Stomach (tissue), 9 donors: ENCODE results near the gene HIF1AN. TPM values are rescaled to one million over a fixed set of nuclear protein-coding genes. Genes with fewer than 3 reads are reported as not detected.

Experiments used
- DNase-seq, 2 donors: peaks; one replicate each; pipeline versions ENCODE4 v3.0.0 to v3.0.0-alpha.2; 2013 to 2019
- H3K27ac ChIP-seq, 5 donors: fragments of 200-600 bp in 4 of 5; sonication (generic) in 4 of 5; one replicate each; pipeline ENCODE4 v1.5.1; 2013 to 2019; ENCODE audit warnings: mild to moderate bottlenecking in 1 of 5, moderate library complexity in 1 of 5
- H3K27me3 ChIP-seq, 3 donors: fragments of 200-600 bp; sonication (generic); one replicate each; pipeline ENCODE4 v1.5.1; 2017 to 2019; ENCODE audit warnings: mixed run types in 1 of 3
- H3K36me3 ChIP-seq, 4 donors: fragments of 200-600 bp; sonication (generic); 1 replicate in 3 of 4; 2 replicates in 1 of 4; pipeline ENCODE4 v1.5.1; 2016 to 2019
- H3K4me1 ChIP-seq, 4 donors: fragments of 200-600 bp; sonication (generic); one replicate each; pipeline ENCODE4 v1.5.1; 2016 to 2019
- H3K4me3 ChIP-seq, 4 donors: fragments of 200-600 bp; sonication (generic) in 3 of 4; one replicate each; pipeline ENCODE4 v1.5.1; 2016 to 2019; ENCODE audit warnings: mild to moderate bottlenecking in 1 of 4
- H3K9me3 ChIP-seq, 4 donors: fragments of 200-600 bp; sonication (generic); one replicate each; pipeline ENCODE4 v1.5.1; 2016 to 2019
- EP300 ChIP-seq: sonication (generic); formaldehyde crosslinking; IDR thresholded peaks from one replicate; pipeline ENCODE4 v1.6.1; 2017; ENCODE audit warnings: antibody characterized with exemption
- POLR2A ChIP-seq, 4 donors: fragments of 450-650 bp; IDR thresholded peaks; one replicate each; pipeline ENCODE4 v1.6.1; 2016; ENCODE audit warnings: antibody characterized with exemption in 4 of 4, control low read depth in 2 of 4, mild to moderate bottlenecking in 1 of 4, moderate library complexity in 1 of 4
- POLR2AphosphoS5 ChIP-seq, 3 donors: sonication (generic); formaldehyde crosslinking; IDR thresholded peaks; one replicate each; pipeline ENCODE4 v1.6.1; 2016; ENCODE audit warnings: antibody characterized with exemption in 3 of 3
- WGBS, 5 donors: extraction: QIAGEN DNeasy Blood & Tissue Kit in 3 of 5; methylation state at CpG; one replicate each; pipeline versions ENCODE4 v1.1.5 to v1.1.7; 2013 to 2018; 5-methylcytosine and 5-hydroxymethylcytosine counted together
- intact Hi-C: fragments of 100-400 bp; cut with DNase I; formaldehyde crosslinking; loops from one replicate; pipeline ENCODE4 v1.15.1; 2023; ENCODE audit warnings: low total_unique reads
- polyA plus RNA-seq, 3 donors: library from polyadenylated mRNA; stranded (reverse); fragments of 200-250 nt; gene quantifications; one replicate each; pipeline ENCODE4 v1.2.3, GENCODE V29; 2013
- total RNA-seq, 5 donors: library from RNA; depleted of rRNA; stranded (reverse); fragments of >200 nt; gene quantifications; one replicate each; pipeline versions ENCODE4 v1.1.0 to v1.2.3, GENCODE V29; 2014 to 2016
- TF ChIP-seq, protein P1 (sequence below), 7 experiments: fragments of 450-650 bp in 4 of 7; fragments of 200-600 bp in 3 of 7; sonication (generic) in 3 of 7; IDR thresholded peaks; one replicate each; pipeline ENCODE4 v1.5.1; 2016 to 2019; ENCODE audit warnings: antibody characterized with exemption in 7 of 7, control low read depth in 2 of 7, mild to moderate bottlenecking in 1 of 7
- donor health status: healthy with polysubstance abuse.
- donor health status: Bipolar disorder and iron deficiency.
- donor health status: healthy.

HIF1AN gene
- total and polyA plus RNA-seq, 8 donors: 3.2 to 19.6 (median 6.3) TPM

DNA sequence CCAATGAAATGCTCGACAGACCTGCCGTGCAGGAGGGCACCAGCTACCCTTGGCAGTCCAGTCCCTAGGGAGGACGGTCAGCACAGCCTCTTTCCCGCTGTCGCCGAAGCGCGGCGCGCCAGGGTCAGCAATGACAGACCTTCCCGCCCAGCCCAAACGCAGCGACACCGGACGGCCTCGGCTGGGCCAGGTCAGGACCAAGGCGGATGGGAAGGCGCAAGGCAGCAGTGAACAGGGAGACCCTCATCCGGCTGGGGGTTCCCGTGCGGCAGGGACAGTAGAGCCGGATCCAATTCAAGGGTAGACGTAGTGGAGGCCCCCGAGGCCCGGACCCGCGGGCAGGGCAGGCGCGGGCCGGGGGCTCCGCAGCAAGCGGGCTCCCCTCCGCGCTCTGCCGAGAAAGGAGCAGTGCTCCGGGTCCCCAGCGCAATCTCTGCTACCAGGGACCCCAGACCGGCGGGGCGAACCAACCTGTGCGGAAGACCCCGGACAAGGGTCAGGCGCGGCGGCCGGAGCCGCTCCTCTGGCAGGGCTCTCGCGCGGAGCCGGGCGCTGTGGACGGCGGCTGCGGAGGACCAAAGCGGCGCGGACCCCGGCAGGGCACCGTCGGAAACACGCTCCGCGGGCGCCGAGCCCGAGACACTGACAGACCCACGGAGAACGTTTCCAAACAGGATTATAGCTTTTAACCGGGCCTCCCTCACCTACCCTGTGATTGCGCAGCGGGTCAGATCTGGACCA is 16.3 kb upstream of the HIF1AN start, which contains the start of gene SEC31B:
SEC31B (minus strand) TSS at position 551 of the 741 bp plus-strand sequence. CDS start 2,909 bp downstream, outside the sequence.
- Histone ChIP-seq H3K4me1 (peaks cover 13 to 21% (median 16%) of the 10 kb centered on the region in 4 donors), H3K36me3 (peaks cover 17 to 41% (median 36%) of the 10 kb centered on the region in 4 donors), H3K4me3 (peak within 1 kb of the TSS; percentile 50 to 59 (median 55)), H3K9me3 (no peaks in the 10 kb centered on the region), H3K27me3 (peaks cover 0 to 9% (median 9%) of the 10 kb centered on the region in 3 donors), H3K27ac (peak within 1 kb of the TSS in 2 of 5 donors; percentile 0 to 62)
- TF ChIP-seq, protein P1, sequence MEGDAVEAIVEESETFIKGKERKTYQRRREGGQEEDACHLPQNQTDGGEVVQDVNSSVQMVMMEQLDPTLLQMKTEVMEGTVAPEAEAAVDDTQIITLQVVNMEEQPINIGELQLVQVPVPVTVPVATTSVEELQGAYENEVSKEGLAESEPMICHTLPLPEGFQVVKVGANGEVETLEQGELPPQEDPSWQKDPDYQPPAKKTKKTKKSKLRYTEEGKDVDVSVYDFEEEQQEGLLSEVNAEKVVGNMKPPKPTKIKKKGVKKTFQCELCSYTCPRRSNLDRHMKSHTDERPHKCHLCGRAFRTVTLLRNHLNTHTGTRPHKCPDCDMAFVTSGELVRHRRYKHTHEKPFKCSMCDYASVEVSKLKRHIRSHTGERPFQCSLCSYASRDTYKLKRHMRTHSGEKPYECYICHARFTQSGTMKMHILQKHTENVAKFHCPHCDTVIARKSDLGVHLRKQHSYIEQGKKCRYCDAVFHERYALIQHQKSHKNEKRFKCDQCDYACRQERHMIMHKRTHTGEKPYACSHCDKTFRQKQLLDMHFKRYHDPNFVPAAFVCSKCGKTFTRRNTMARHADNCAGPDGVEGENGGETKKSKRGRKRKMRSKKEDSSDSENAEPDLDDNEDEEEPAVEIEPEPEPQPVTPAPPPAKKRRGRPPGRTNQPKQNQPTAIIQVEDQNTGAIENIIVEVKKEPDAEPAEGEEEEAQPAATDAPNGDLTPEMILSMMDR (IDR thresholded peaks at IDR 0.05): no peak
- no peak for TF ChIP-seq POLR2AphosphoS5 (IDR thresholded peaks at IDR 0.05)
- TF ChIP-seq EP300: no peak
- WGBS, 5 donors: 9 to 19% (median 11%) methylated on average over 29 to 72 of the region's 72 CpGs
- peak; percentile 46 to 60 for DNase-seq
- intact Hi-C loops: loop anchor here (10.0 kb wide), 1 partner anchor 85 kb away; no protein-coding TSS in a partner anchor

DNA sequence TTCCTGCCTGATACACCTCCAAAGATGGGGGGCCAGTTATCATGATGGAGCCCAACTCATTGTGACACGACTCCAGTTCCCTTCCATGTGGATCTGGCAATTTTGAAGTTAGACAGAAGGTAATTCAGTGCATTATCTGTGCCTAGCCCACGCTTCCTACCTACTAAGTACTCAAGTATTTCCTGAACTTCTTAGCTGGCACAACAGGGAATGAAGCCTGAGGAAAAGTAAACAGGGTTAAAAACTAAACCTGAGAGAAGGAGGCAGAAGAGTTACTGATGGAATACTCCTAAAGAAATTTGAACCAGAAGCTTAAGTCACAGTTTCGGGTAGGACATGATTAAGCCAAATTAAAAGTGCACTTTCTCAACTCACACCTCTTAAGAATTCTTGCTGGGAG is 14.9 kb upstream of the HIF1AN start:
- Histone ChIP-seq H3K27ac (no peak overlapping the region), H3K9me3 (no peaks in the 10 kb centered on the region), H3K4me3 (no peak overlapping the region), H3K36me3 (peaks cover 25 to 42% (median 40%) of the 10 kb centered on the region in 4 donors), H3K27me3 (peaks cover 0 to 9% (median 9%) of the 10 kb centered on the region in 3 donors), H3K4me1 (peaks cover 13 to 21% (median 16%) of the 10 kb centered on the region in 4 donors)
- intact Hi-C loops: no loop called here
- no peak for DNase-seq
- TF ChIP-seq, protein P1 (IDR thresholded peaks at IDR 0.05): no peak
- no peak for TF ChIP-seq POLR2AphosphoS5 (IDR thresholded peaks at IDR 0.05)
- TF ChIP-seq EP300: no peak
- TF ChIP-seq POLR2A (IDR thresholded peaks at IDR 0.05): no peak
- WGBS, 5 donors: 71 to 90% (median 74%) methylated on average over 3 of the region's 3 CpGs

DNA sequence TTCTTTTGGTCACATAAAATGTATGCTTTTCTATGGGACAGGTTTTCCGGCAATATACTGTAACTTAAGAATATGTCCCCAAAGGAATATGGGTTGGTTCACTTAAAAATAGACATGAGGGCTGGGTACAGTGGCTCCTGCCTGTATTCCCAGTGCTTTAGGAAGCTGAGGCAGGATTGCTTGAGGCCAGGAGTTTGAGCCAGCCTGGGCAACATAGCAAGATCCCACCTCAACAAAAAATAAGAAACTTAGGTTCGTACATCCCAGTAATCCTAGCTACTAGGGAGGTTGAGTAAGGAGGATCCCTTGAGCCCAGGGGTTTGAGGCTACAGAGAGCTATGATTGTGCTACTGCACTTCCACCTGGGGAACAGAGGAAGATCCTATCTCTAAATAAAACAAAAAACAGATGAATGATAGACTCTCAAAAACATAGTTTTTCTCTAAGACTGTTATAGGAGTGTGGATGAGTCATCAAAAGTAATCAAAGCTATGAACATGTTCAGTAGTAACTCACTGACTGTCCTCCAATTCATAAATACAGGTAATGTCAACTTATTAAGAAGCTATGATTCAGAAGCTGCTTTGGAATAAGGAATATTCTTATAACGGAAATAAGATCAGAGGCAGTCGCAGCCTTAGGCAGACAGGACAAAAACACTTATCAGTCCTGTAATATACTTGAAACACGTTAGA is 13.5 kb upstream of the HIF1AN start:
- 68 to 83% (median 80%) methylated on average over 5 of the region's 5 CpGs for WGBS, 5 donors

DNA sequence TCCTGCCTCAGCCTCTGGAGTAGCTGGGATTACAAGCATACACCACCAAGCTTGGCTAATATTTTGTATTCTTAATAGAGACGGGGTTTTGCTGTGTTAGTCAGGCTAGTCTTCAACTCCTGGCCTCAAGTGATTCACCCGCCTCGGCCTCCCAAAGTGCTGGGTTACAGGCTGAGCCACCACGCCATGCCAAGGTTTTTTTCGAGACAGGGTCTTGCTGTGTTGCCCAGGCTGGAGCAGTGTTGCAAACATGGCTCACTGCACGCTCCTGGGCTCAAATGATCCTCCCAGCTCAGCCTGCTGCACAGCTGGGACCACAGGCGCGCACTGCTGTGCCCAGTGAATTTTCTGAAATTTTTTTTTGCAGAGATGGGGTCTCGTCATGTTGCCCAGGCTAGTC is 12.8 kb upstream of the HIF1AN start:
- intact Hi-C loops: no loop called here

More for the DNA sequence above, 13.5 kb upstream of the HIF1AN start:
- TF ChIP-seq EP300: no peak
- TF ChIP-seq, protein P1 (IDR thresholded peaks at IDR 0.05): no peak
- TF ChIP-seq POLR2A (IDR thresholded peaks at IDR 0.05): no peak
- no peak for TF ChIP-seq POLR2AphosphoS5 (IDR thresholded peaks at IDR 0.05)
- peaks cover 0 to 9% (median 9%) of the 10 kb centered on the region in 3 donors for H3K27me3 ChIP-seq
- DNase-seq: no peak
- no peak overlapping the region for H3K4me3 ChIP-seq
- peaks cover 37 to 53% (median 50%) of the 10 kb centered on the region in 4 donors for H3K36me3 ChIP-seq
- intact Hi-C loops: no loop called here
- H3K27ac ChIP-seq: no peak overlapping the region
- peaks cover 13 to 24% (median 19%) of the 10 kb centered on the region in 4 donors for H3K4me1 ChIP-seq
- H3K9me3 ChIP-seq: no peaks in the 10 kb centered on the region

More for the DNA sequence above, 12.8 kb upstream of the HIF1AN start:
- Histone ChIP-seq H3K9me3 (no peaks in the 10 kb centered on the region), H3K4me1 (peaks cover 13 to 31% (median 24%) of the 10 kb centered on the region in 4 donors), H3K27ac (no peak overlapping the region), H3K27me3 (peaks cover 0 to 9% (median 9%) of the 10 kb centered on the region in 3 donors), H3K4me3 (no peak overlapping the region), H3K36me3 (peaks cover 39 to 56% (median 54%) of the 10 kb centered on the region in 4 donors)
- no peak for TF ChIP-seq EP300
- TF ChIP-seq POLR2A (IDR thresholded peaks at IDR 0.05): no peak
- TF ChIP-seq POLR2AphosphoS5 (IDR thresholded peaks at IDR 0.05): no peak
- TF ChIP-seq, protein P1 (IDR thresholded peaks at IDR 0.05): no peak
- DNase-seq: no peak
- WGBS, 5 donors: 94 to 98% (median 96%) methylated on average over 9 of the region's 9 CpGs
